Adrenal gland (tissue), 5 donors: ENCODE data around the gene C9orf50.

Experiments
- POLR2A ChIP-seq, 2 donors: fragments of 450-650 bp; IDR thresholded peaks; one replicate each; pipeline ENCODE4 v1.6.1; 2017; ENCODE audit warnings: antibody characterized with exemption in 2 of 2, mild to moderate bottlenecking in 2 of 2, moderate library complexity in 1 of 2
- TF ChIP-seq, protein P1 (sequence below), 6 experiments: fragments of 450-650 bp in 4 of 6; fragments of 200-600 bp in 2 of 6; sonication (generic) in 1 of 6; IDR thresholded peaks; 1 replicate in 5 of 6; 2 replicates in 1 of 6; pipeline versions ENCODE4 v1.5.1 to v1.8.0; 2016 to 2021; ENCODE audit warnings: antibody characterized with exemption in 6 of 6, mild to moderate bottlenecking in 2 of 6, moderate library complexity in 1 of 6
- donor health status: DM: no; HTN: no; CAD: no.

- TF ChIP-seq, protein P1, sequence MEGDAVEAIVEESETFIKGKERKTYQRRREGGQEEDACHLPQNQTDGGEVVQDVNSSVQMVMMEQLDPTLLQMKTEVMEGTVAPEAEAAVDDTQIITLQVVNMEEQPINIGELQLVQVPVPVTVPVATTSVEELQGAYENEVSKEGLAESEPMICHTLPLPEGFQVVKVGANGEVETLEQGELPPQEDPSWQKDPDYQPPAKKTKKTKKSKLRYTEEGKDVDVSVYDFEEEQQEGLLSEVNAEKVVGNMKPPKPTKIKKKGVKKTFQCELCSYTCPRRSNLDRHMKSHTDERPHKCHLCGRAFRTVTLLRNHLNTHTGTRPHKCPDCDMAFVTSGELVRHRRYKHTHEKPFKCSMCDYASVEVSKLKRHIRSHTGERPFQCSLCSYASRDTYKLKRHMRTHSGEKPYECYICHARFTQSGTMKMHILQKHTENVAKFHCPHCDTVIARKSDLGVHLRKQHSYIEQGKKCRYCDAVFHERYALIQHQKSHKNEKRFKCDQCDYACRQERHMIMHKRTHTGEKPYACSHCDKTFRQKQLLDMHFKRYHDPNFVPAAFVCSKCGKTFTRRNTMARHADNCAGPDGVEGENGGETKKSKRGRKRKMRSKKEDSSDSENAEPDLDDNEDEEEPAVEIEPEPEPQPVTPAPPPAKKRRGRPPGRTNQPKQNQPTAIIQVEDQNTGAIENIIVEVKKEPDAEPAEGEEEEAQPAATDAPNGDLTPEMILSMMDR (IDR thresholded peaks at IDR 0.05) = no peak
- TF ChIP-seq POLR2A (IDR thresholded peaks at IDR 0.05) = no peak
Measured at GRCh38 chr9:129615407-129616285, 5.3 kb downstream of the C9orf50 start.
